ENCODE data around the gene BTBD2.

The BTBD2 gene

DNA sequence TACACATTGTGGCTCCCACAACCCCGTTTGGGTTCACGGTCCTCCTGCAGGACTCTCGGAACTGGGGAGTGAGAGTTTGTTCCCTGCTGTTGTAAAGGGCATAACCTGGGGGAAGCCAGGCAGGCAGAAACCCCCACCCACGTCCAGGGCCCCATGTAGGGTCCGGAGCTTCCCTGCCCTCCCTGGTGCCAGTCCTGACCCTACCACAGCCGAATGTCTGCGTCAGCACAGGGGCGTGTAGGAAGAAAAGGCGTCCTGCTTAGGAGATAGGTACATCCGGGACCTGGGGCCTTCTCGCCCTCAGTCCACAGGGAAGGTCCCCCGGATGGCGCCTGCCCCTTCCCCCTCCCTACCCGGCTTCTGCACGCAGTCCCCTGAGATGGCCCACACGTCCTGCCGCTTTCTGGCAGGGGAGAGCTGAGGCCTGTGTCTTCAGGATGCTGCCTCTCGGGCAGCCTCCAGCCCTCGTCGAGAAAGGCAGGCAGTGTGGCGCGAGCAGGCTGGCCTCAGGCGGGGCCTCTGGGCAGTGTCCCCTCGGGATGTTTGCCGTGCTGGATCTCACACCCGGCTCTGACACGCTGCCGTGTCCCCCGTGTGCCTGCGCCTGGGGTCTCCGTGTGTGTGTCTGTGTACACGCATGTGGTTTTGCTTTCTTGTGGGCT, 55.5 kb downstream of the BTBD2 start:
- DNase-seq (ENCODE audit: low spot score), result no peak

GRCh38 chr19:1957562-1958248, 57.8 kb downstream of the BTBD2 start:
- DNase-seq (ENCODE audit: low spot score), result no peak

GRCh38 chr19:1956868-1957492, 58.5 kb downstream of the BTBD2 start:
- DNase-seq (ENCODE audit: low spot score), result no peak

DNA sequence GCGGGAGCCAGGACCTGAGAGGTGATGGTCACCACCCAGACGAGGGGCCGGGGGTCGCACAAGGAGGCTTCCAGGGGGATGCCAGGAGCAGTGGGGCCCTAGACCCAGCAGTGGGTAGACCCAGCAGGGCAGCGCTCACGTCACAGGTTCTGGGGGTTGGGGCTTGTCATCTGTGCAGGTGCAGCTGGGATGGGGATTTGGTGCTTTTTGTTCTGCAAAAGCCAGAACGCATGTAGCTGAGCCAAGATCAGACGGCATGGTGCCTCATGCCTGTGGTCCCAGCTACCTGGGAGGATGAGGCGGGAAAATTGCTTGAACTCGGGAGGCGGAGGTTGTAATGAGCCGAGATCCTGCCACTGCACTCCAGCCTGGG, 59.4 kb downstream of the BTBD2 start:
- DNase-seq (ENCODE audit: low spot score), result no peak

GRCh38 chr19:1955171-1956121, 60.1 kb downstream of the BTBD2 start:
- no peak for DNase-seq (ENCODE audit: low spot score)

DNA sequence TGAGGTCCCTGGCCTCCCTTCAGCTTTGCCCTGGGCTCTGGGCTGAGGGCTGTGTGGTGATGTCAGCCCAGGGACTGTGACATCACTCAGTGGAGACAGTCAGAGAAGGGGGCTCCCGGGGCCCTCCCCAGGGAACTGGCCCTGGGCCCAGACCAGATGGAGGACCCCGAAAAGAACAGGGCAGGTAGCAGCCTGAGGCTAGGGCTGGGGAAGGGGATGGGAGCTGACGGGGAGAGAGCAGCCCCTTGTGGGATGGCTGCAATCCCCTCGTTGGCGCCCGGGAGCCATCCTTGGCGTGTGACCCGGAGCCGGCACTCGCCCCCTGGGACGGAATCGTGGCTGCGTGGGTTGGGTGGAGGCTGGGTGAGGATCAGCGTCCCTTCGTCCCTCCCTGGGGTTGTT, 61.0 kb downstream of the BTBD2 start:
- DNase-seq (ENCODE audit: low spot score), result no peak

- DNase-seq (ENCODE audit: low spot score), result no peak
Measured at GRCh38 chr19:1953441-1954094, 61.9 kb downstream of the BTBD2 start.

DNA sequence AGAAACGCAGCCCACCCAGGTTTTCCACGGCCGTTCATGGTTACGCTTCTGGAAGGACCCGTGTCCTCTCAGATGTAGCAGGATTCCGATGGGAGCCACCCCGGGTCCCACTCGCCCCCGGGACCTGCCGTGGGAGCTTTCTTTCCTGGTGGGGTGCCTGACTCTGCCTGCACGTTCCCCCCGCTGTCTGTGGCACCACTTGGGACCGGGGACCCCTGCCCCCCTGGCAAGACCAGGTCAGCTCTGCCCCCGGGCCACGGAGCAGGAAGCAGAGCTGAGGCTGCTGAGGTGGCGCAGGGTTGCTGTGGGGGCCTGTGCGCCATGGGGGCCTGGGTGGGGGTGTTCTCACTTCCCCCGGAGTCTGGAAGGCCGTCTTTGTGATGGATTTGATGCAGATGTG, 62.5 kb downstream of the BTBD2 start:
- no peak for DNase-seq (ENCODE audit: low spot score)

DNA sequence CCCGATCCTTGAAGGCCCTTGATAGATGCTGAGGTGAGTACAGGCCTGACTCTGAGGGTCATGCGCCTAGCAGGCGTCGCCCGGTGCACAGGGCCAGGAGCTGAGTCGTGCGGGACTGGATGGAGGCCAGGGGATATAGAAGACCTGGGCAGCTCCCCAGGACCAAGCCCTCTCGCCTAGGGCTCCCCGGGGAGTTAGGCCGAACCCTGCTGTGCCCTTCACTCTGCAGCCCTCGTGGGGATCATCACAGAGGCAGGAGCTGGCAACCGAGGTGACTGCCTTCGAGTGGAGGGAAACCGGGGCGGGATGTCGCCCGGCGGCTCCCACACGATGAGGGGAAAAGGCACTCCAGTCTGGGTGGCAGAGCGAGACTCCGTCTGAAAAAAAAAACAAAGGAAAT, 62.9 kb downstream of the BTBD2 start:
- DNase-seq (ENCODE audit: low spot score), result no peak

GRCh38 chr19:1950640-1951039, 64.9 kb downstream of the BTBD2 start:
- no peak for DNase-seq (ENCODE audit: low spot score)

- no peak for DNase-seq (ENCODE audit: low spot score)
Measured at GRCh38 chr19:1949304-1950101, 66.0 kb downstream of the BTBD2 start.

- peak; percentile 28 for DNase-seq (ENCODE audit: low spot score)
Measured at GRCh38 chr19:1947651-1948209, 67.8 kb downstream of the BTBD2 start.

DNA sequence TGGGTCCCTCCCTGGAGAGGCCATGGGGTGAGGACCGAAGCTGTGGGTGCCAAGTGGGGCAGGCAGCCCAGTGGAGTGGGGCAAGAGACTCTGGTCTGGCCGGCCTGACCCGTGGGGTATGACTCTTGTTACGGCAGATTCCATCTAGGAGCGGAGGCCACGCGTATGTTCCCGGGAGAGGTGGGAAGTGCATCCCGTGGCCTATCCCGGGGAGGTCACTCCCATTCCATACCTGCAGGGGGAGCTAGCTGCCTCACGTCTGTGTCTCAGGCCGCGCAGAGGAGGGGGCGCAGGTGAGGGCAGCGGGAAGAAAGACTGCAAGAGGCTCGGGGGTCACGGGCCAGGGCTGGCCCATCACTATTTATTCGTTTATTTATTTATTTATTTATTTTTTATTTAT, 69.6 kb downstream of the BTBD2 start:
- no peak for DNase-seq (ENCODE audit: low spot score)

DNA sequence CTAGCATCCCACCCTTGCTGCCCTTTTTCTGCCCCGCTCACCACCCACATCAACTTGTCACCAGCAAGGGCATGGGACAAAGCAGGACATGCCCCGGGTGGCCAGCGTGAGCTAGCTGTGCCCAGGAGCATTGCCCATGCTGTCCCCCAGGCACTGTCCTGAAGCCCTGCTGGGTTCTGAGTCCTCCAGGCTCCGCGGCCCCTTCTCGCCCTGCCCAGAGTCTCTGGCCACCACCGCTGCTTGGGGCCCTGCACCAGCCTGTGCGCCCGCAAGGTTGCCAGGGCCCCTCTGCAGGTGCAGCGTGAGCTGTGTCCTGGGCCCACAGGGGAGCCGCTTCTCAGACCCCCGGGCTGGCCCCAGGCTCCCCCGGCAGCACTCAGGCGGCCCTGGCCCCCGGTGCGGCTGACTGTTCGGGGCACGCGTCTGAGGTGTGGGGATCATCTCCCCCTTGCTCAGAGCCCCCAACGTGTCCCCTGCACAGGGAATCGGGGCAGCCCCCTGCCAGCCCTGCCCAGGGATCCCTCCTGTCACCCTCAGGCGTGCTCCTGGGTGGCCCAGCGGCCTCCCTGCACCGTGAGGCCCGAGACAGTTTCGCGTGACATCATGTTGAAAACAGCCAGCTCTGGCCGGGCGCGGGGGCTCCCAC, 70.5 kb downstream of the BTBD2 start:
- no peak for DNase-seq (ENCODE audit: low spot score)

GRCh38 chr19:1944088-1944915, 71.2 kb downstream of the BTBD2 start:
- DNase-seq (ENCODE audit: low spot score), result no peak

GRCh38 chr19:1943661-1944087, 71.8 kb downstream of the BTBD2 start:
- DNase-seq (ENCODE audit: low spot score), result no peak

GRCh38 chr19:1942934-1943555, 72.5 kb downstream of the BTBD2 start:
- no peak for DNase-seq (ENCODE audit: low spot score)

DNA sequence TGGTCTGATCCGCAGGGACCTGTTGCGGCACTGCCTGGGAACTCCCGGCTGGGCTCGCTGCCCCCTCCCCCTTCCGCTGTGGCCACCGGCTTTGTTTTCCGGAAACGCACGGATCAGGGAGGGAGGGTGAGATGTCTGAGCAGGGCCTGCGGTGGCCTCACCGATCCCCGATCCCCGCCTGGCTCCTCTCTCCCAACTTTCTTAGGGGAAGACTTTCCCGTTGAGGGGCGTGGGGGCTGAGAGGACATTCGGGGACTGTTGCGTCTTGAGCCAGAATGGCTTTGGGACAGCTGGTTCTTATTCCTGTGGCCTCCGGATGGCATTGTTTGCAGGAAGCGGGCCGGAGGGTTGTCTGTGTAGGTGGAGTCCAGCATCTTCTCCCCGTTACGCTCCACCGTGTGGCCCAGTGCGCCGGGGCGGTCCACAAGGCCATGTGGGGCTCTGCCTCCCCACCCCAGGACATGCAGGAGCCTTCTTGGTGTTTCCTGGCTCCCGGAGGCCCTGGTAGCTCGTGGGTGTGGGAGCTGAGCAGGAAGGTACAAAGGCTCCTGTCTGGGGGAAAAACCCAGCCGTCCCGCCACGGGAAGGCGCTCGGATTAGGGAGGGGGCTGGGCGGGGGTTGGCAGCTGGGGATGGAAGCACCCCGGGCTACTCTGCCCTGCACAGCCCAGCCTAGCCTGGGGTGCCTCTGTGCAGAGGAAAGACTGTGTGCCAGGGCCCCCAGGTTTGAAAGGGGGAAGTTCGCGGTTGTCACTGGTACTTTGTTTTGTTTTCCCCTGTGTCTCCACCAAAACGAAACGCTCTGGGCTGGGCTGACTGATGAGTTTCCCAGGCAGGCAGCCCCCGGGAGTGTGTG, 73.2 kb downstream of the BTBD2 start:
- DNase-seq (ENCODE audit: low spot score), result peak; percentile 31

Measured in SW480 (cell line).